NCI-H146 treated with DMSO at 0.1 percent for 48 hours (cell line): ENCODE results near the gene CDC42BPA.
"Not testable (repeated sequence)": the region's sequence is repeated elsewhere in the genome, so short reads cannot be mapped to it uniquely, and the experiment has no call there.

Source experiments
- DNase-seq: peaks from one replicate; lab custom pipeline; 2025; ENCODE audit not compliant: unreplicated experiment; lab: John Stamatoyannopoulos, UW

The CDC42BPA gene

GRCh38 chr1:227308367-227309336, 9.6 kb downstream of the CDC42BPA start:
- no peak for DNase-seq

GRCh38 chr1:227306689-227307088, 11.6 kb downstream of the CDC42BPA start:
- DNase-seq, result no peak

GRCh38 chr1:227305894-227306626, 12.2 kb downstream of the CDC42BPA start:
- DNase-seq, result no peak

GRCh38 chr1:227304665-227305064, 13.6 kb downstream of the CDC42BPA start:
- DNase-seq, result no peak

- no peak for DNase-seq
These were observed 14.6 kb downstream of the CDC42BPA start for GRCh38 chr1:227303662-227304061.

DNA sequence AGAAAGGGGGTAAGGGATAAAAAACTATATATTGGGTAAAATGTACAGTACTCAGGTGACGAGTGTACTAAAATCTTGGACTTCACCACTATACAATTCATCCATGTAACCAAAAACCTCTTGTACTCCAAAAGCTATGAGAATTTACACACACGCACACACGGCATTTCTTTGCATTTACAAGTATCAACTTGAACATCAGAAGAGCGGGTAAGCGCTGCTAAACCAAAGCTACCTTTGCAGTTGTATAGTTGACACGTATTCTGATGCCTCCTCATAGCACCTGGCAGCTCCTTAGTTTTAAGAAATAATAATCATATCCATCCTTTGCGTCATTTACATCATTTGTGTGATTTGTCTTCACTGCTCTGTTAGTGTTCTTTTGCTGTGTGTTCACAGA, 17.6 kb downstream of the CDC42BPA start:
- DNase-seq, result no peak

- no peak for DNase-seq
These were observed 18.6 kb downstream of the CDC42BPA start for GRCh38 chr1:227299688-227300087.

- no peak for DNase-seq
These were observed 19.1 kb downstream of the CDC42BPA start for GRCh38 chr1:227299241-227299627.

DNA sequence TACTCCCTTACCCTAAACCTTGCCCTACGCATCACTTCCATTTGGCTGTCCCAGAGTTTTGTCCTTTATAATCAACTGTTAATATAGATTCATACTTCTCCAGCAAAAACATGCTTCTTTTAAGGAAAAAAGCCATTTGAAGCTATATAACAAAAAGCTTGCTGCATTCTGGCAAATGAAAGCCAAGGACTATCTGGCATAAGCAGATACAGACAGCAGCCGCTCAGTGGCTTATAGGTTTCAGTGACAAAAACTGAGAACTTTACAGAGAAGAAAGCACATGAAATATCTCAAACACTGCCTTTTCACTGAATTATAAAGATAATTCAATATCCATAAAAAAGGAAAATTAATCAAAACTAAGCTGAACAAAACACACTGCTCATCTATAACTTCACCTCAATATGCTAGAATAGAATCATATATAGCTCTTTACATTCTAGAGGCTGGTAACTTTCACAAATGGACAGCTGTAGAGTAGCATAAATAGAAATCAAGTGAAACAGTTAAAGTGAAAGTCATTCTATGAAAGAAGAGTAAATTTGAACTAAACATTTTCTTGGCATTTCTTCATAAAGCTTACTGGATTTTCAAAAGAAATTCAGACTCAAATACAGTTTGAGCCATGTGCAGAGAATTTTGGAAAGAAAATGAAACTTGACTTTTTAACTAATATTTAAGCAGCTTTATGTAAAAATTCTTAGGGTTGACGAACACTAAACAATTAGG, 19.6 kb downstream of the CDC42BPA start:
- no peak for DNase-seq

DNA sequence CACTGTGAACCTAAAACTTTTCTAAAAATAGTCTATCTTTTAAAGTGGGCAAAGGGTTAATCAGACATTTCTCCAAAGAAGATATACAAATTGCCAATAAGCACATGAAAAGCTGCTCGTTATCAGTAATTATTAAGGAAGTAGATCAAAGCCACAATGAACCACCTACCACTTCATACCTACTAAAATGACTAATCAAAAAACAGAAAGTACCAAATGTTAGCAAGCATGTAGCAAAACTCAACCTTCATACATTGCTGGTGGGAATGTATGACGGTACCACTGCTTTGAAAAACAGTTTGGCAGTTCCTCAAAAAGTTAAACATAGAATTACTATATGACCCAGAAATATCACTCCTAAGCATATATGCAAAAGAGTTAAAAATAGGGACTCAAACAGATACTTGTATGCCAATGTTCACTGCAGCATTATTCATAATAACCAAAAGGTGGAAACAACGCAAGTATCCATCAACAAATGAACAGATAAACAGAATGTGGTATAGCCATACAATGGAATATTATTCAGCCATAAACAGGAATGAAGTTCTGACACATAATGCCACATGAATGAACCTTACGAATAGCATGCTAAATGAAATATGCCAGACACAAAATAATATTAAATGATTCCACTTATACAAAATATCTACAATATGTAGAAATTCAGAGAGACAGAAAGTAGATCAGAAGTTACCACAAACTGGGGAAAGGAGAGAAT, 21.1 kb downstream of the CDC42BPA start:
- DNase-seq, result no peak

DNA sequence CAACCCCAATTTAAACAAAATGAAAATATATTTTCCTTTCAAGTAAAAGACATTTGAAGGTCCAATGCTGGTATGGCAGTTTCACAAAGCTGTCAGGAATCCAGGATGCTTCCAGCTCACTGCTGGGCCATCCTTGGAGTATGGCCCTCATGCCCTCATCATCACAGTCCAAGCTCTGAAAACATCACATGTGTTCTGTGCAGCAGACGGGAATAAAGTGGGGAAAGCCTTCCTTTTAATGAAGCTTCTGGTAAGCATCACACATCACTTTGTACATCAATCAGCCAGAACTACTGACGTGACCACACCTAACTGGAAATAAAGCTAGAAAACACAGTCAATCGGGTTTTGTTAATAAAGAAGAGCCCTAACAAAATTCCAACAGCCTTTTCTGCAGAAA, 22.7 kb downstream of the CDC42BPA start:
- no peak for DNase-seq

GRCh38 chr1:227285745-227286144, 32.5 kb downstream of the CDC42BPA start:
- DNase-seq, result no peak

DNA sequence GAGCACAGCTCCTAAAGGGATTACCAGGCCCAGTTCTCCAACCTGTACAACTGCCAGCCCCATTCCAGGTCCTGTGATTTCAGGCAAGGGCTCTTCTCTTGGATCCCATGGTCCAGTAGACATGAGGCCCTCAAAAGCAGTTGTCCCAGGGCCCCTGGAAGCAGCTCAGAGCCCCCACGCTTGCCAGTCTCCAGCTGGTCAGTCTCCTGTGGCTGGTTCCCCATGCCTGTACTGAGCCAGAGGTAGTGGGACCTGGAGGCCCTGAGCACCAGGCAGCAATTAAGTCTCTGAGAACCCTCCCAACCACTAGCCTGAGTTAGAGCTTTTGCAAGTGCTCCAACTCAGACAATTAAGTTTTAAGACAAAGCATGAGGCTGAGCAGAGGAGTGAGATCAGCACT, 36.9 kb downstream of the CDC42BPA start:
- no peak for DNase-seq

GRCh38 chr1:227280836-227281235, 37.5 kb downstream of the CDC42BPA start:
- DNase-seq, result no peak

DNA sequence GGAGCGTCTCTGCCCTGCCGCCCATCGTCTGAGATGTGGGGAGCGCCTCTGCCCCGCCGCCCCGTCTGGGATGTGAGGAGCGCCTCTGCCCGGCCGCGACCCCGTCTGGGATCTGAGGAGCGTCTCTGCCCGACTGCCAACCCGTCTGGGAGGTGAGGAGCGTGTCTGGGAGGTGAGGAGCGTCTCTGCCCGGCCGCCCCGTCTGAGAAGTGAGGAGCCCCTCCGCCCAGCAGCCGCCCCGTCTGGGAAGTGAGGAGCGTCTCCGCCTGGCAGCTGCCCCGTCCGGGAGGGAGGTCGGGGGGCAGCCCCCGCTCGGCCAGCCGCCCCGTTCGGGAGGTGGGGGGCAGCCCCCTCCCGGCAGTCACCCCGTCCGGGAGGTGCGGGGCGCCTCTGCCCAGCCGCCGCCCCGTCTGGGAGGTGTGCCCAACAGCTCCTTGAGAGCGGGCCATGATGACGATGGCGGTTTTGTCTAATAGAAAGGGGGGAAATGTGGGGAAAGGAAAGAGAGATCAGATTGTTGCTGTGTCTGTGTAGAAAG, 42.1 kb downstream of the CDC42BPA start:
- DNase-seq, result not testable (repeated sequence)

DNA sequence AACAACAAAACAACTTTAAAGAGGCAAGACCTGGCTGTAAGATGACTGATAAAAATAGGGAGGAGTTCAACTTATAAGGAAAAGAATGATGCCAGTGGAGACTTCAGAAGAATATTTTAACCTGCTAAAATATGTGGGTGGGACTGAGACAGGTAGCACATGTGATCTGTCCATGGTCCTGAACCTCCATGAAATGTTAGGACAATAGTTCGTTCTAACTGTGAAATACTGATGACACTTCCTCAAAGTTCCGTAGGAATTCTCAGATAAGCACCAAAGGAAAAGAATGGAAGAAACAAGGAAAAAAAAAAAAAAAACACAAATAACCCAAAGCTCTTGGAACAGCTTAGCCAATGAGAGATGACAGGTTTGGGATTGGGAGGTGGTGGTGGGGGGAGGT, 44.7 kb downstream of the CDC42BPA start:
- no peak for DNase-seq

- DNase-seq, result no peak
These were observed 45.9 kb downstream of the CDC42BPA start for GRCh38 chr1:227272428-227272827.

DNA sequence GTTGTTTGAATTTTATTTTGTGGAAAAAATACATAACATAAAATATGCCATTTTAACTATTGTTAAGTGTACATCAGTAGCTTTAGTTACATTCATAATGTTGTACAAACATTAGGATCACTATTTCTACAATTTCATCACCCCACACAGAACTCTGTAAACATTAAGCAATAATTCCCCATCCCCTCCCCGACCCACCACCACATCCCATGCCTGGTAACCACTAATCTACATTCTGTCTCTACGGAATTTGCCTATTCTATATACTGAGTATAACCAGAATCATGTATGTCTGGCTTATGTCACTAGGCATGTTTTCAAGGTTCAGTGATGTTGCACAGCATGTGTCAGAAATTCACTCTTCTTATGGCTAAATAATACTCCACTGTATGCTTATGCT, 47.7 kb downstream of the CDC42BPA start:
- DNase-seq, result no peak

GRCh38 chr1:227268943-227269342, 49.3 kb downstream of the CDC42BPA start:
- no peak for DNase-seq

DNA sequence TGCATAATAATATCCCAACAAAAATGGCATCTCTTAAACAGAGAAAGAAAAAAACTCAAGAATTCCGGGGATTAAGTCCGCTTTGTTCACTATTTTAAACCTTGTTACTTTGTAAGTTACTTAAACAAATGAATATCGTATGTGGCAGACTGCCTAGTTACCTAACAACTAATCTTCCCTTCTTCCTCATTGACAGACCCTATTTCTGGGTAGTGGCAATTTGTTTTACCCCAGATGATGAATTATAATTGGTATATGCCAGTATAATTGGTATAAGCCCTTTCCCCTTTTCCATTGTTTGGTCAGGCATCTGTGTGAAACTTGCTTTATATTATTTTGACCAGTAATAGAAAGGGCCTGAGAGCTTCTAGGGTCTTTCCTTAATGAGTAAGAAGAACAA, 52.4 kb downstream of the CDC42BPA start:
- DNase-seq, result no peak

DNA sequence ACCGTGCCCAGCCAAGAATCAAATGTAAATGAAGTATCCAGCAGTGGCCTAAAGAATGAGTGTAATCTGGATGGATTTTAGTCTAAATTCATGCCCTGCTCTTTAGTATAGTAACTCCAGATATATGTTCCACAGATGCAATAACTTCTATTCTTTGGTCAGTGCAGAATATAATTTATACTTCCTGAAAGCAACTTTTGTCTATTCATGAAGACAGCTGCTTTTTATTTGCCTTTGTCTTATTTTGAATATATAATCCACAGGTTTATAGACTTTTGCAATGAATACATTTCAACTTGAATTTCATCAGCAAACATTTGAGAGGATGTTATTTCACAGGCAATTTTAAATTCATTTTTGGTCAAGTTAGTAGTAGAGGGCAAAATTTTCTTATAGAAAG, 54.4 kb downstream of the CDC42BPA start:
- DNase-seq, result no peak
